ENCODE measurements around the gene ZNF385A.

Gene ZNF385A

DNA sequence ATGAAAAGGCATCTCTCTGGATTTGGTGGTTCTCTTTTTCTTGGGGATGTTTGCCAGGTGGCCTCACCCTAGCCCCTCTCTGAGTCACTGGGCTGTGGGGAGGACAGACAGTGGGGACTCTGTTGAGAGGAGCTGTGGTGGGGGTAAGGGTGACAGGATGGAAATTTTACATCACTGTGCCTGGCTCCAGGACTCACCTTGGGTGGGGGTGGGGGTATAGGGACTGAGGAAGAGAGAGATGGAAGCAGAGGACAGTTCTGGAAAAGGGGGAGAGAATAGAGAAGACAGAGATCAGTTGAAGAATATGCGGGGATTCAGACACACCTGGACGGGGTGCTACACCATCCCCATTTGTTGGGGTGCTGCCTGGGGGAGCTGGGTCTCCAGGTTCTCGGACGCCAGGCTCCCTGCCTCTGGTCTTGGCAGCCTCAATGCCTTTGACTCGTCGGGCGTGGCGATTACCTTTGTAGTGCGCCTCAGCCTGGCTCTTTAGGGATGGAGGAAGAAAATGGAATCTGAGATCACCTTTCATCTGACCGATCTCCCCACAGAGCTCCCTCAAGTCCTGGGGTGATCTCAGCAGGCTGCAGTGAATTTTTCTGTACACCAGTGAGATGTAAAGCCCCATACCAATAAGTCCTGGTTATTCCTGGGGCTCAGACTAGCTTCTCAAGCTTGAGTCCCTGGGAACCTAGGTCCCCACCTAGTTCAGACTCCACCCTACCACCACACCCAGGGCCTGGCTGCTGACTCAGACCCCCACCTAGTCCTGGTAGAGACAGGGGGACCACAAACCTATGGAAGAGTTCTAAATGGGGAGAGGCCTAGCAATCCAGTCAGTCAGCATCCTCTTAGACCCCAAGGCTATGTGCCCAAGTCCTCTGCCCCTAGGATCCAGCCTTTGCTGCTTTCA is 10.6 kb downstream of the ZNF385A start:
- no peak for DNase-seq (ENCODE audit: low read depth)

GRCh38 chr12:54372113-54372806 is 12.3 kb downstream of the ZNF385A start:
- no peak for DNase-seq (ENCODE audit: low read depth)

DNA sequence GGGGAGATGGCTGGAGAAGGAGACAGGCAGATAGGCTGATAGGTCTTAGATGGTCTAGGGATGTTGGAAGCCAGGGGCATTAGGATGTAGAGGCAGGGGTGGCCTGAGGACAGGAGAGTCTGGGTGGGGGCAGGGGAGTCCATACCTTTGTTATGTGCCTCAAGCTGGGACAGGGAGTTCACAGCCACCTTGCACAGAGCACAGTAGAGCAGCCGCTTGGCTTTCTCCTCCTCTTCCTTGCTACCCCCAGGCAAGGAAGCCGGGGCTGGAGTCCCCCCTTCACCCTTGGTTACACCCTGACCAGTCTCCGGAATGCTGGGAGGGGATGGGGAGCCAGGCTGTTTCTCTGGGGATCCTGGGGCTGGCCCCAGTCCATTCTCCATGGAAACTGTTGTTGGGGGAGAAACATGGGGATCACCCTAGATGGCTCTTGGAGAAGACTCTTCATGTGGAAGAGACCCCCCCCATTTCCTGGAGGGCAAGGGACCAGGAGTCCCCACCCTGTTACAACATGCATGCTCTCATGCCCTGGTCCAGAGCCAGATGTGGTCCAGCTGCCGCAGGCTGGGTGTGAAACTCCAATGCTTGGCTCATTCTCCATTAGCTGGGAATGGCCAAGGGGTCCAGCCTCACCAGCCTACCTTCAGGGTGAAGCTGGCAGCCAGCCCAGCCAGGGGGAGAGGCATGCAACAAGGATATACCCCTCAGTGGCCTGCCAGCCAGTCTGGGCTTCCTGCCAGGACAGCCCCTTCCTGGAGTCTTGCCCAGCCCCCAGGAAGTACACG is 13.0 kb downstream of the ZNF385A start:
- no peak for DNase-seq (ENCODE audit: low read depth)

DNA sequence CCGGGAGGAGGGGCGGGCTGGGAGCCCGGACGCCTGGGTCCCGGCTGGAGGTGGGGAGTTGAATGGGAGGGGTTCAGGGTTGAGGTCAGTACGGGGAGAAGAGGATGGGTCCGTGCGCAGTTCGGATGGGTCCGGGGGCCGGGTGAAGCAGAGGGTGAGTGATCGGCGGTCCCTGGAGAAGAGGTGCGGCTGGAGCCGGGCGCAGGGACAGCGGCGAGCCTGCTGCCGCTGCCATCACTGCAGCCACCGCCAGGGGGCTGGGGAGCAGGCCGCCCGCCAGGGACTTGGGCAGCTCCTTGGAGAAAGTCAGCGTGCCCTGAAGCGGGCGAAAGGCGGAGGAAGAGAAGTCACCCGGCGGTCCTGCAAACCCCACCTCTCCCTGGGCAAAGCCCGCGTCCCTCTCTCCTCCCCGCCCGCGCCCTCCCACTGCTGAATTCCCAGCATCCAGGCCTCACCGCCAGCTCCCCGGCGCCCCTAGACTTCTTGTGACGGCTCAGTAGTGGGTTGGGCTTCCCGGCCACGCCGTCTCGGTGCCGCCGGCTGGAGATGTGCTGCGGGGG is 14.3 kb downstream of the ZNF385A start:
- DNase-seq (ENCODE audit: low read depth) = no peak

GRCh38 chr12:54369597-54370131 is 14.9 kb downstream of the ZNF385A start:
- DNase-seq (ENCODE audit: low read depth) = no peak

GRCh38 chr12:54368709-54369596 is 15.6 kb downstream of the ZNF385A start:
- peak; percentile 73 for DNase-seq (ENCODE audit: low read depth)

DNA sequence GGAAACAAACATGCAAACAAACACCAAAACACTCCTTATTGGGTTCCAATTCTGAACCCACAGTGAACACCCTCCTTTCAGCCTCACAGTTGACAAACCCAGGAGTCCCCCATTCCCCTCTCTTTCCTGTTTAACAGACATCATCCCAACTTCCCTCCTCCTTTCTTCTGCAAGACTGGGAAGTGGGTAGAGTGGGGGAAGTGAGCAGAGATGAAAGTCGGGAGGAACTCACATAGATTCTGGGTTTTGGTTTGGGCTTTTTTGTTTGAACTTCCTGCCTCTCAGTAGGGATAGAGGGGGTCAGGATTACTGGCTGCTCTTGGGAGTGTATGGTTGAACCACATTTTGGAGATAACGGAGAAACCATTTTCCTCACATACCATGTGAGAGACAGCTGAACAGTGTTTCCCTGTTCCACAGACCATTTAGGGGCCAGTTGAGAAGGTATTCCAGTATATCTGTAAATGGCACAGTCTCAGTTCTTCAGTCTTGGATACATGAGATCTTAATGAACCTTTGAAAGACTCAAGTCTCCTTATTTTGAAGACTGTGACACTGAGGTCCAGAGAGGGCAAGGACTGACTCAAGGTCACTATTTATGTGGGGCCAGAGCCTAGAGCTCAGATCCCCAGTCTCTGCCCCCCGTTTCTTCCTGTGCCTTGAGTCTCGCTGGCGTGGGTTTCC is 16.4 kb downstream of the ZNF385A start:
- DNase-seq (ENCODE audit: low read depth) = no peak

DNA sequence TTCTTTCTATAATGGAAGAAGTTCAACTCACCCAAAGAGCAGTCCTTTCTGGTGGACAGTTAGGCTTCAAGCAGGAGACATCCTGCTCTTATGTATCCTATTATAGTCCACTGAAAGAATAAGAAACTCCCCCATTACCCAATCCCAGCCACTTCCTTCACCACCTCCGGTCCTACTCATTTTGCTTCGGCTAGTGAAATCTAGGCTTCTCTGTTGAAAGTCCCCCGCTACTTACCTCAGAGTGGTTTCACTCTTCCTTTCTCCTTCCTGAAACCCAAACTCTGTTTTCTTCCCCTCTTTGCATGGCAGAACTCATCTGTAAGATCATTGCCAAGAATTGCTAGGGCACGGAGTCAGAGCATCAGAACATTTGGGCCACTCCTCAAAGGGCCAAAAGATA is 20.1 kb downstream of the ZNF385A start, which contains the start of gene GPR84:
Gene GPR84, minus strand, starts transcription at position 74 of the 400 bp plus-strand sequence. CDS start 635 bp downstream, outside the sequence.
- no peak for DNase-seq (ENCODE audit: low read depth)

GRCh38 chr12:54363618-54364017 is 20.9 kb downstream of the ZNF385A start:
- DNase-seq (ENCODE audit: low read depth) = no peak

GRCh38 chr12:54363047-54363446 is 21.5 kb downstream of the ZNF385A start:
- DNase-seq (ENCODE audit: low read depth) = no peak

DNA sequence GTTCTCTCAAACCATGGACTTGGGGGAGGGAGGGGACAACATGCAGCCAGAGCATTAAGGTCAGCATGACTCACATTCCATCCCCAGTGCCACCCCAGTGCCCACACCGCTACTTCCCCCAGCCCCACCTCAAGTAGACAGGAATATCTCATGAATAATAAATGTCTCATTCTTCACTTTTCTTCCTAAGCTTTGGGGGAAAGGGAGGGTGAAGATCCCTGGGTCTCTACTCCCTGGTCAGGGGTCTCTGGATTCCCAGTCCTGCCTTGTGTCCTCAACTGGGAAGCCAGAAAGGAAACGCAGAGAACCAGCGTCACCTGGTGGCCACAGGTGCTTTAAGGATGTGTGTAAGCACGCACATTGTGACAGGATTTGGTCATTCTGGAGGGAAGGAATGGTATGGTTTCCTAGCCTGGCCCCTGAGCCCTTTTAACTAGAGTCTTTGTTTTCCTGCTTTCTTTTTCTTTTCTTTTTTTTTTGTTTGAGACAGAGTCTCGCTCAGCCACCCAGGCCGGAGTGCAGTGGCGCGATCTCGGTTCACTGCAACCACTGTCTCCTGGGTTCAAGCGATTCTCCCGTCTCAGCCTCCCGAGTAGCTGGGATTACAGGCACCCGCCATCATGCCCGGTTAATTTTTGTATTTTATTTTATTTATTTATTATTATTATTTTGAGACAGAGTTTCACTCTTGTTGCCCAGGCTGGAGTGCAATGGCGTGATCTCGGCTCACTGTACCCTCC is 23.6 kb downstream of the ZNF385A start:
- no peak for DNase-seq (ENCODE audit: low read depth)

- no peak for DNase-seq (ENCODE audit: low read depth)
Observed at GRCh38 chr12:54359762-54360351, 24.7 kb downstream of the ZNF385A start.

- peak; percentile 93 for DNase-seq (ENCODE audit: low read depth)
Observed at GRCh38 chr12:54358945-54359761, 25.4 kb downstream of the ZNF385A start.

DNA sequence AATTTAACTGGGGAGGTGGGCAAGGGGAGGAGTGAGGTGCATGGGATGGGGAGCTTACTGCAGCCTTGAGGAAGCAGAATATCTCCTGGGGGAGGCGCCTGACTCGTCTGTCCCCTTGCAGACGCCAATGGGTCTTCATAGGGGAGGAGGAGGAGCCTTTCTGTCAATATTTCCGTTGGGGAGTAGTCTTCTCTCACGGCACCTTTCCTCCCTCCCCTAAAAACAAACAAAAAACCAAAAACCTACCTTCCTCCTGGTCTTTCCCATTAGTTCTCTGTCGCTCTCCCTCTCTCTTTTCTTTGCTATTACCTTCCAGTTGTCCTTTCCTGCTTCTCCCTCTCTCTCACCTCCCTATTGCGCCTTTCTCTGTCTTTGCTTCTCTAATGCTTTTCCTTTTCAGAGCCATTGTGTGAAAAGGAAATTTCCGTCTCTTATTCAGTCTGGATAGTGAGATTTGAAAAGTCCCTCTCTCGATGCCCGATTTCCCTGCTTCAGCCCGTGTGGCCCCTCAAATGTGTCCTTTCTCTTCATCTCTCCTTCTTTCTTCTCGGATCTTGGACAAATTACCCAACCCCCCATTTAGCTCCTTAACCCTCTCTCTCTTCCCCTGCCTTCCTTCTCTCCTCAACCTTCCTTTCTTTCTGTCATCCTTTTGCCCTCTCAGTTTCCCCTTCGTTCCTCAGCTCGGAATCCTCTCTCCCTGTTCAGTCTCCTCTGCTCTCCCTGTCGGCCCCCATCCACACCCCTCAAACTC is 26.2 kb downstream of the ZNF385A start:
- DNase-seq (ENCODE audit: low read depth) = no peak

GRCh38 chr12:54357506-54358190 is 26.9 kb downstream of the ZNF385A start:
- no peak for DNase-seq (ENCODE audit: low read depth)

DNA sequence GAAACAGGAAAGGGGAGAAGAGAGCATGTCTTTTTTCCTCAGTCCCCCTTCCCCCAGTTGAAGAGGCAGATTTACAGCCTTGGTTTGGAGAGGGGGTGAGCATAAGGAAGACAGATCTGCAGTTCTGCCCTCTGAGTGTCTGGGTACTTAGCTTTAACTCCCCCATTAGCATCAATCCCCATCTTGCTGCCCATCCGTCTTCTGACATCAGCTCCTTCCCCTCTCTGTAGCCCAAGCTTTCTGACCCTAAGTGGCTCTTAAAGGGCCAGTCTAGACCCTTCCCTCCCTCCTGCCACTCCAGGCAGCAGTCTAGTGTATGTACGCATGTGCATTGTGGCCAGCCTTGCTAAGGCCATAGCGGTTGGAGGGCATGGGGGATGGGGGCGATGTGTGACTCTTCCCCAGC is 27.6 kb downstream of the ZNF385A start:
- no peak for DNase-seq (ENCODE audit: low read depth)

GRCh38 chr12:54356228-54356627 is 28.3 kb downstream of the ZNF385A start:
- DNase-seq (ENCODE audit: low read depth) = no peak

Data from CMK (cell line).